Activated CD8-positive, alpha-beta memory T cell treated with anti-CD3 and anti-CD28 coated beads, Interleukin-2, amount 10 ng/mL, durations not matched to agents 7 days and 5 days (primary cell): Measurements from ENCODE around the gene LHB. TPM values are rescaled to one million over a fixed set of nuclear protein-coding genes. Genes with fewer than 3 reads are reported as not detected.
"Not testable (repeated sequence)": the region's sequence is repeated elsewhere in the genome, so short reads cannot be mapped to it uniquely, and the experiment has no call there.

ENCODE experiments used
- ATAC-seq: fragments of 150-1000 bp; cut with Tn5 transposase; one replicate; pipeline ENCODE4 v1.10.0; 2021; ENCODE audit warnings: moderate library complexity
- CTCF ChIA-PET: fragments of 350-600 bp; sonication (Branson Sonifier 250); formaldehyde crosslinking; loops from one replicate; lab custom pipeline; 2021; ENCODE audit warnings: antibody characterized with exemption; lab: Charles Lee
- DNase-seq: peaks from one replicate; pipeline ENCODE4 v3.0.0-alpha.2; 2020
- H3K27ac Mint-ChIP-seq: one replicate; pipeline ENCODE4 v1.8.0; 2021; ENCODE audit warnings: mild to moderate bottlenecking, mixed read lengths
- H3K27me3 Mint-ChIP-seq: one replicate; pipeline ENCODE4 v1.8.0; 2021; ENCODE audit warnings: mixed read lengths
- H3K36me3 Mint-ChIP-seq: one replicate; pipeline ENCODE4 v1.8.0; 2021; ENCODE audit warnings: mild to moderate bottlenecking, mixed read lengths
- H3K4me1 Mint-ChIP-seq: one replicate; pipeline ENCODE4 v1.8.0; 2021; ENCODE audit warnings: mixed read lengths
- H3K4me3 Mint-ChIP-seq: one replicate; pipeline ENCODE4 v1.8.0; 2021; ENCODE audit warnings: mild to moderate bottlenecking, moderate library complexity, mixed read lengths
- H3K9me3 Mint-ChIP-seq: one replicate; pipeline ENCODE4 v1.8.0; 2022; ENCODE audit warnings: low read depth, mixed read lengths
- total RNA-seq, 2 experiments: library from RNA; stranded (reverse); gene quantifications; one replicate each; pipeline ENCODE4 v1.2.3, GENCODE V29; 2021

The LHB gene
- total RNA-seq, 2 experiments from 2014 or later: not detected

GRCh38 chr19:49028686-49029085 is 11.8 kb upstream of the LHB start:
- CTCF ChIA-PET, H3K27ac Mint-ChIP-seq: not testable (repeated sequence)

GRCh38 chr19:49025599-49025998 is 8.7 kb upstream of the LHB start:
- H3K4me3 Mint-ChIP-seq, H3K27ac Mint-ChIP-seq, H3K9me3 Mint-ChIP-seq, H3K36me3 Mint-ChIP-seq, DNase-seq, CTCF ChIA-PET, H3K27me3 Mint-ChIP-seq, ATAC-seq: not testable (repeated sequence)
- H3K4me1 Mint-ChIP-seq: peaks cover 14% of the 10 kb centered on the region

More at GRCh38 chr19:49028686-49029085, 11.8 kb upstream of the LHB start:
- ATAC-seq, DNase-seq, H3K4me1 Mint-ChIP-seq, H3K36me3 Mint-ChIP-seq, H3K27me3 Mint-ChIP-seq, H3K4me3 Mint-ChIP-seq, H3K9me3 Mint-ChIP-seq: not testable (repeated sequence)

DNA sequence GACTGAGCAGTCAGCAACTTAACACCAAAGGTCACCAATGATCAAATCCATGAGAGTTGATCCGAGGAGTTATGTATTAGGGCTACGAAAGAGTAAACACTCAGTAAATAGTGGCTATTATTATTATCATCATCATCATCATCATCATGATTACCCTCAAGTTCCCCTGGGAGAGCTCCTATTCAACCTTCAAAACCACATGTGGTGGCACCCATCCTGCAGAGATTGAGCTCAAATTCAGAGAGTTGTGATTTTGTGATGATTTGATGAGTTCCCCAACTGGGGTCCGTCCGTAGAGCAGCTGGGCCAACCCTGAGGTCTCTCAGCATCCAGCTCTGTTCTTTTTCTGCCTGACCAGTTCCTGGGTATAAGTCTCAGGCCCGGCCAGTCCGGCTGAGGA is 8.2 kb upstream of the LHB start:
- DNase-seq, H3K27ac Mint-ChIP-seq, H3K4me3 Mint-ChIP-seq, H3K36me3 Mint-ChIP-seq, H3K27me3 Mint-ChIP-seq, ATAC-seq, CTCF ChIA-PET, H3K9me3 Mint-ChIP-seq: not testable (repeated sequence)
- H3K4me1 Mint-ChIP-seq: peaks cover 19% of the 10 kb centered on the region

DNA sequence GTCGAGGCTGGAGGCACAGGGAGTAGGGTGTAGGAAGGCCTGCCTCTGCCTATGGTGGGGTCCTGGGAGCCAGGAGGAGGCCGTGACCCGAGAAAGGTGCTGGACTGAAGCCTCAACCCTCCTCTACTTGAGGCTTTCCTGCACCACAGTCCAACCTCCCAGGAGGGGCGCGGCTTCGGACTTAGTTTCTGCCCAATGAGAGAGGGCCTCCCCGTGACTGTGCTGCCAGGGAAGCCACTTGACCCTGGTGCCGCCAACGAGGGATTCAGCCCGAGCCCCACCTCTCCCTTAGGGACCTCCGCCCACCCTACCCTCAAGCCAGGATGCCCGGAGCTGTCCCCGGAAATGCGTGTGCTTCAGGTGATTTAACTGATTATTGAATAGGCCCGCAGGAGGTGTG is 7.3 kb upstream of the LHB start, which contains the start of gene CGB3:
CGB3 (minus strand) TSS at position 101 of the 400 bp plus-strand sequence. CDS start 362 bp downstream, outside the sequence.
- H3K4me3 Mint-ChIP-seq, CTCF ChIA-PET, DNase-seq, H3K9me3 Mint-ChIP-seq, H3K36me3 Mint-ChIP-seq, H3K27ac Mint-ChIP-seq, ATAC-seq: not testable (repeated sequence)
- Mint-ChIP-seq H3K4me1 (peaks cover 20% of the 10 kb centered on the region), H3K27me3 (peaks cover 10% of the 10 kb centered on the region)

DNA sequence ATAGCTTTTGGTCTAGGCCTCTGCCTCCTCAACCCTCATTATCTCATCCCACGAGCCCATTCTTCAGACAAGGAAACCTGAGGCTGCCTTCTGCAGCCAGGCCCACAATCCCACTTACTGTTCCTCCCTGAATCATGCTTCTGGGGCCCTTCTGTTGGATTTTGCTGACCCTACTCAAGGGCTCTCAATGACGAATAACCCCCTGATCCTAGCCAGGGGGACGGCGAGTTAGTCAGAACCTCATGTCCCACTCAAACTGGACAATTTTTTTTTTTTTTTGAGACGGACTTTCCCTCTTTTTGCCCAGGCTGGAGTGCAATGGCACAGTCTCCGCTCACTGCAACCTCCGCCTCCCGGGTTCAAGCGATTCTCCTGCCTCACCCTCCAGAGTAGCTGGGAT is 5.2 kb upstream of the LHB start:
- Mint-ChIP-seq H3K4me1 (peaks cover 33% of the 10 kb centered on the region), H3K36me3 (no peaks in the 10 kb centered on the region), H3K27me3 (peaks cover 14% of the 10 kb centered on the region), H3K27ac (no peak overlapping the region), H3K4me3 (no peak overlapping the region), H3K9me3 (no peaks in the 10 kb centered on the region)
- no peak for ATAC-seq
- CTCF ChIA-PET: interaction anchor here (1.1 to 5.6 kb wide), 4 partner anchors 22 to 92 kb away, joined by 3 to 47 read pairs (median 4); partner anchors contain the start of gene LIN7B
- DNase-seq: no peak

- no peak overlapping the region for H3K4me3 Mint-ChIP-seq
These were observed 4.3 kb upstream of the LHB start for GRCh38 chr19:49020931-49021895.

GRCh38 chr19:49020342-49020741 is 3.5 kb upstream of the LHB start:
- H3K4me3 Mint-ChIP-seq: no peak overlapping the region
- CTCF ChIA-PET: interaction anchor here (0.9 to 5.6 kb wide), 5 partner anchors 20 to 93 kb away, joined by 3 to 47 read pairs (median 4); partner anchors contain the start of gene LIN7B
- no peak overlapping the region for H3K27ac Mint-ChIP-seq
- H3K4me1 Mint-ChIP-seq: peaks cover 34% of the 10 kb centered on the region
- no peaks in the 10 kb centered on the region for H3K36me3 Mint-ChIP-seq
- DNase-seq (no peak), ATAC-seq (no peak)
- no peaks in the 10 kb centered on the region for H3K9me3 Mint-ChIP-seq
- peaks cover 14% of the 10 kb centered on the region for H3K27me3 Mint-ChIP-seq

More at GRCh38 chr19:49020931-49021895, 4.3 kb upstream of the LHB start:
- ATAC-seq (no peak), DNase-seq (no peak)
- H3K36me3 Mint-ChIP-seq: no peaks in the 10 kb centered on the region
- H3K4me1 Mint-ChIP-seq: peaks cover 34% of the 10 kb centered on the region
- H3K27ac Mint-ChIP-seq: no peak overlapping the region
- H3K27me3 Mint-ChIP-seq: peaks cover 14% of the 10 kb centered on the region
- no peaks in the 10 kb centered on the region for H3K9me3 Mint-ChIP-seq
- CTCF ChIA-PET: interaction anchor here (0.8 to 5.6 kb wide), 6 partner anchors 21 to 93 kb away, joined by 3 to 47 read pairs (median 4); partner anchors contain the start of genes GYS1, LIN7B and RUVBL2

DNA sequence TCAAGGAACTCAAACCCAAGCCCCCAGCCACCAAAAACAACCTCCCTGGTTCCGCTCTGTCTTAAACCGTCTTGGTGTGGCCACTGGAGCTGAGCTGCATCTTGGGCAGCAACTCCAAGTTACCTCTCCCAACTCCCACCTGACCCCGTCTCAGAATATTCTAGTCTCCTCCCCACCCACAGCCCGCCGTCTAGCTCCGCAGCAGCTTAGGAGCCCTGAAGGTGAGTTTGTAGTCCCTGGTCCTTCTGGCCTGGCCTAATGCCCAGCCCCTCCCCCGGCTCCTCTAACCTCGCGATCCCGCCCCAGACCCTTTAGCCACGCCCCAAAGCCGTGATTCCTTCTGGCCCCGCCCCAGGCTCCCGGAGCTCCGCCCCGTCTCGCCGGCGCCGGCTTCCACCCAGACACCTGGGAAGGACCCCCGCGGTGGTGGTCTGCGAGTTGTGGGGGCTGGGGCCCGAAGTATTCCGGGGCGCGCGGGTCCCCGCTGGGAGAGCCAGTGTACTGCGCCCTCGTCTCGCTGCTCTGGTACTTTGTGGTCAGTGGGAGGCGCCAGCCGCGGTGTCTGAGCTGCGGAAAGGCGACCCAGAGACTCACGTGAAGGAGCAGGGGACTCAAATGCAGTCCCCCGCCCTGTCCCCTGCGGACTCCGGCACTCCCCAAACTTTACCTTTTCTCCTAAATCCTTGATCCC is 2.5 kb upstream of the LHB start:
- peaks cover 34% of the 10 kb centered on the region for H3K4me1 Mint-ChIP-seq
- no peak overlapping the region for H3K27ac Mint-ChIP-seq
- H3K27me3 Mint-ChIP-seq: peaks cover 14% of the 10 kb centered on the region
- DNase-seq (peak; percentile 69), ATAC-seq (peak; percentile 31)
- no peaks in the 10 kb centered on the region for H3K36me3 Mint-ChIP-seq
- H3K9me3 Mint-ChIP-seq: no peaks in the 10 kb centered on the region
- H3K4me3 Mint-ChIP-seq: peak overlapping the region; percentile 65
- CTCF ChIA-PET: interaction anchor here (0.9 to 5.6 kb wide), 8 partner anchors 11 to 174 kb away, joined by 3 to 47 read pairs (median 4); partner anchors contain the start of gene LIN7B

GRCh38 chr19:49018388-49019241 is 1.7 kb upstream of the LHB start:
- DNase-seq (peak; percentile 51), ATAC-seq (peak; percentile 16)
- peaks cover 34% of the 10 kb centered on the region for H3K4me1 Mint-ChIP-seq
- CTCF ChIA-PET: interaction anchor here (1.0 to 5.6 kb wide), 10 partner anchors 11 to 174 kb away, joined by 3 to 47 read pairs (median 4); partner anchors contain the start of genes GYS1, LIN7B and RUVBL2
- peak overlapping the region; percentile 65 for H3K4me3 Mint-ChIP-seq
- H3K27ac Mint-ChIP-seq, H3K9me3 Mint-ChIP-seq, H3K36me3 Mint-ChIP-seq: not testable (repeated sequence)
- peaks cover 14% of the 10 kb centered on the region for H3K27me3 Mint-ChIP-seq

DNA sequence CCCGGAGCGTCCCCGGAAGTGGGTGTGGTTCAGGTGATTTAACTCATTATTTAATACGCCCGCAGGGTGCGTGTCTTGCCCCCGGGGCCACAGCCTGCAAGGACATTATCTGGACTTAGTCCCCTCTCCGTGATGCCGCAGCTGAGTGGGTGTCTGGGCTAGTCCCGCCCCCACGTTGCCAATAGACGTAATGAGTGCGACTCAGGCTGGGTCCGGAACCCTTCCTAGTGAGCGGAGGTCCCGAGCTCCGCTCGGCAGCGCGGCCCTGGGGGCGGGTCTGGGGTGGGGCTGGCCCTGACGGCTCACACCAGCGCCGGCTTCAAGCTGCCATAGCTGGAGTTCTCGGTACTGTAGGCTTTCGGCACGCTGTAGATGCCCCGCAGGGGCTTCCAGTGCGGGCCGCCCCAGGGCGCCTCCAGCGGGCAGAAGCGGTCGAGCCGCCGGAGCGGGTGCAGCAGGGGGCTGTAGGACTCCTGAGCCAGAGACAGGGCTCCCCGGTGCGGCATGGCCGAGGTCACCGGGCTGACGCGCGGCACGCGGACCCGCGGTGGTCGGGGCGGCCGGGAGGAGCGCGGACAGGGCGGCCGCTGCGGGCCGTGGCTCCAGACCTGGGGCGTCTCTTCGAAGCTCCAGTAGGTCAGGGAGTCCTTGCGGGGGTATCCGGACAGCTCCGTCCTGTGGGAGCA is 918 bp upstream of the LHB start:
- CTCF ChIA-PET: interaction anchor here (0.7 to 5.6 kb wide), 10 partner anchors 9 to 96 kb away, joined by 3 to 47 read pairs (median 4); partner anchors contain the start of genes GYS1, LIN7B and RUVBL2

GRCh38 chr19:49016067-49016839 is 638 bp downstream of the LHB start:
- H3K27me3 Mint-ChIP-seq: peaks cover 14% of the 10 kb centered on the region
- DNase-seq: no peak

More for the DNA sequence above, 918 bp upstream of the LHB start:
- ATAC-seq: peak; percentile 87
- H3K4me3 Mint-ChIP-seq: peak overlapping the region; percentile 65
- H3K9me3 Mint-ChIP-seq: no peaks in the 10 kb centered on the region
- DNase-seq: peak; percentile 79
- peaks cover 14% of the 10 kb centered on the region for H3K27me3 Mint-ChIP-seq
- H3K4me1 Mint-ChIP-seq: peaks cover 34% of the 10 kb centered on the region
- H3K36me3 Mint-ChIP-seq: peaks cover 2% of the 10 kb centered on the region
- no peak overlapping the region for H3K27ac Mint-ChIP-seq

More at GRCh38 chr19:49016067-49016839, 638 bp downstream of the LHB start:
- Mint-ChIP-seq H3K4me1 (peaks cover 26% of the 10 kb centered on the region), H3K9me3 (no peaks in the 10 kb centered on the region), H3K4me3 (no peak overlapping the region), H3K36me3 (peaks cover 6% of the 10 kb centered on the region), H3K27ac (no peak overlapping the region)
- CTCF ChIA-PET: interaction anchor here (1.2 kb wide), 1 partner anchor 23 kb away, joined by 3 read pairs; the partner anchor contains the start of genes GYS1 and RUVBL2
- ATAC-seq: no peak
